HL-60 (cell line): ENCODE results near the gene CCR2.

ENCODE experiments used
- DNase-seq, 2 experiments: peaks; one replicate each; pipeline ENCODE4 v3.0.0-alpha.2; 2010 to 2020; ENCODE audit warnings: low read depth in 1 of 2, low spot score in 1 of 2
- H3K27ac ChIP-seq: fragments of 250-450 bp; sonication (Bioruptor Pico); replicated peaks from 2 replicates; pipeline ENCODE4 v1.5.1; 2020; ENCODE audit warnings: mild to moderate bottlenecking, moderate library complexity
- H3K27me3 ChIP-seq: fragments of 250-450 bp; sonication (Bioruptor Pico); 2 replicates; pipeline ENCODE4 v1.5.1; 2021; ENCODE audit warnings: mild to moderate bottlenecking, moderate library complexity; ENCODE audit not compliant: insufficient read depth, poor library complexity, severe bottlenecking
- H3K4me3 ChIP-seq: replicated peaks from 2 replicates; pipeline ENCODE4 v1.5.1; 2011; ENCODE audit warnings: mild to moderate bottlenecking, control low read depth, low read length; ENCODE audit not compliant: insufficient read depth
- GABPA ChIP-seq: IDR thresholded peaks from 2 replicates; pipeline ENCODE4 v1.6.1; 2012; ENCODE audit warnings: low read depth
- POLR2AphosphoS5 ChIP-seq: IDR thresholded peaks from 2 replicates; pipeline ENCODE4 v1.6.1; 2012; ENCODE audit warnings: low read depth
- REST ChIP-seq: IDR thresholded peaks from 2 replicates; pipeline ENCODE4 v1.6.1; 2012; ENCODE audit warnings: low read depth; ENCODE audit not compliant: insufficient replicate concordance
- SPI1 ChIP-seq: IDR thresholded peaks from 2 replicates; pipeline ENCODE4 v1.6.1; 2012; ENCODE audit warnings: low read depth, mild to moderate bottlenecking, borderline replicate concordance
- long read RNA-seq: library from polyadenylated mRNA; unstranded; transcript quantifications from one replicate; pipeline ENCODE4 v2.0.0, GENCODE V29; 2020
- TF ChIP-seq, protein P1 (sequence below): IDR thresholded peaks from one replicate; pipeline ENCODE4 v1.5.1; 2011; ENCODE audit warnings: low read length, control low read depth, inconsistent platforms; ENCODE audit not compliant: insufficient read depth

The CCR2 gene
- long read RNA-seq = 0 reads

DNA sequence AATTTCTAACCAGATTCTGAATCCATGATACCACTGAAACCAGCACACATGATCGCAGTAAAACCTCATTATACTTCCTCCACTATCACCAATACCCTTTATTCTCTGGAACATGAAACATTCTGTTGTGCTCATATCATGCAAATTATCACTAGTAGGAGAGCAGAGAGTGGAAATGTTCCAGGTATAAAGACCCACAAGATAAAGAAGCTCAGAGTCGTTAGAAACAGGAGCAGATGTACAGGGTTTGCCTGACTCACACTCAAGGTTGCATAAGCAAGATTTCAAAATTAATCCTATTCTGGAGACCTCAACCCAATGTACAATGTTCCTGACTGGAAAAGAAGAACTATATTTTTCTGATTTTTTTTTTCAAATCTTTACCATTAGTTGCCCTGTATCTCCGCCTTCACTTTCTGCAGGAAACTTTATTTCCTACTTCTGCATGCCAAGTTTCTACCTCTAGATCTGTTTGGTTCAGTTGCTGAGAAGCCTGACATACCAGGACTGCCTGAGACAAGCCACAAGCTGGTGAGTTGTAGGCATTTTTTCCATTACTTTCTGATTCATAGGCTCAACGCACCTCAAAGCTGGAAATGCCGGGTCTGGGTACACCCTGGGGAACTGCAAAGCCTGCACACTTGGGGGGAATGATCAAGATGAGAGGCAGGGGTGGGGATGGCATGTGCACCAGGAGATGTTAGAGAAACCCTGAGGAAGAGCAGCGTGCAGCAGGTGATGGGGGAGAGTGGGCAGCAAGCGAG lies at the start of gene CCR2:
Gene CCR2, plus strand, starts transcription at position 465 of the 764 bp plus-strand sequence. CDS start 3,417 bp downstream, outside the sequence.
- TF ChIP-seq, protein P1, sequence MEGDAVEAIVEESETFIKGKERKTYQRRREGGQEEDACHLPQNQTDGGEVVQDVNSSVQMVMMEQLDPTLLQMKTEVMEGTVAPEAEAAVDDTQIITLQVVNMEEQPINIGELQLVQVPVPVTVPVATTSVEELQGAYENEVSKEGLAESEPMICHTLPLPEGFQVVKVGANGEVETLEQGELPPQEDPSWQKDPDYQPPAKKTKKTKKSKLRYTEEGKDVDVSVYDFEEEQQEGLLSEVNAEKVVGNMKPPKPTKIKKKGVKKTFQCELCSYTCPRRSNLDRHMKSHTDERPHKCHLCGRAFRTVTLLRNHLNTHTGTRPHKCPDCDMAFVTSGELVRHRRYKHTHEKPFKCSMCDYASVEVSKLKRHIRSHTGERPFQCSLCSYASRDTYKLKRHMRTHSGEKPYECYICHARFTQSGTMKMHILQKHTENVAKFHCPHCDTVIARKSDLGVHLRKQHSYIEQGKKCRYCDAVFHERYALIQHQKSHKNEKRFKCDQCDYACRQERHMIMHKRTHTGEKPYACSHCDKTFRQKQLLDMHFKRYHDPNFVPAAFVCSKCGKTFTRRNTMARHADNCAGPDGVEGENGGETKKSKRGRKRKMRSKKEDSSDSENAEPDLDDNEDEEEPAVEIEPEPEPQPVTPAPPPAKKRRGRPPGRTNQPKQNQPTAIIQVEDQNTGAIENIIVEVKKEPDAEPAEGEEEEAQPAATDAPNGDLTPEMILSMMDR = no peak
- no peak for TF ChIP-seq REST
- TF ChIP-seq GABPA = no peak
- TF ChIP-seq SPI1 = no peak
- no peak for TF ChIP-seq POLR2AphosphoS5
- Histone ChIP-seq H3K27ac (peak within 1 kb of the TSS; percentile 26; the same call in 1 of the 2 replicates), H3K27me3 (no peaks in the 10 kb centered on the region), H3K4me3 (peak within 1 kb of the TSS; percentile 52)
- DNase-seq = peak; percentile 52 to 68

GRCh38 chr3:46304739-46305138 lies 49.2 kb upstream of the CCR2 start:
- H3K27ac ChIP-seq = no peak overlapping the region
- H3K4me3 ChIP-seq = no peak overlapping the region
- H3K27me3 ChIP-seq = no peaks in the 10 kb centered on the region
- TF ChIP-seq SPI1 = no peak
- TF ChIP-seq REST = no peak
- TF ChIP-seq, protein P1 = no peak
- no peak for TF ChIP-seq POLR2AphosphoS5
- no peak for TF ChIP-seq GABPA
- DNase-seq = no peak

- Histone ChIP-seq H3K27me3 (no peaks in the 10 kb centered on the region), H3K27ac (peak overlapping the region; percentile 54), H3K4me3 (no peak overlapping the region)
- peak; percentile 85 for TF ChIP-seq POLR2AphosphoS5
- no peak for TF ChIP-seq GABPA
- peak; percentile 15; the same call in 1 of the 2 replicates for TF ChIP-seq SPI1
- DNase-seq = peak; percentile 91 to 97
These were observed 40.9 kb upstream of the CCR2 start for GRCh38 chr3:46312991-46313390.

GRCh38 chr3:46314517-46314916 lies 39.4 kb upstream of the CCR2 start:
- Histone ChIP-seq H3K4me3 (no peak overlapping the region), H3K27ac (no peak overlapping the region), H3K27me3 (no peaks in the 10 kb centered on the region)
- TF ChIP-seq SPI1 (no peak), POLR2AphosphoS5 (no peak), REST (no peak), GABPA (no peak)
- TF ChIP-seq, protein P1 = no peak
- DNase-seq = no peak
